Activated CD4-positive, alpha-beta memory T cell treated with anti-CD3 and anti-CD28 coated beads for 36 hours (primary cell): ENCODE results near the gene CACNA1A. TPM values are rescaled to one million over a fixed set of nuclear protein-coding genes. Genes with fewer than 3 reads are reported as not detected.

ENCODE experiments used
- CTCF ChIA-PET: fragments of 350-600 bp; sonication (Branson Sonifier 250); formaldehyde crosslinking; loops from one replicate; lab custom pipeline; 2021; ENCODE audit warnings: antibody characterized with exemption, inconsistent platforms; lab: Charles Lee
- POLR2A ChIA-PET: fragments of 350-600 bp; sonication (Branson Sonifier 250); formaldehyde crosslinking; loops from one replicate; lab custom pipeline; 2021; ENCODE audit warnings: antibody characterized with exemption; lab: Charles Lee
- DNase-seq: peaks from one replicate; pipeline ENCODE4 v3.0.0-alpha.2; 2020
- H3K27ac Mint-ChIP-seq: one replicate; pipeline ENCODE4 v1.8.0; 2021; ENCODE audit warnings: mixed read lengths
- H3K27me3 Mint-ChIP-seq: one replicate; pipeline ENCODE4 v1.8.0; 2021; ENCODE audit warnings: mixed read lengths
- H3K36me3 Mint-ChIP-seq: one replicate; pipeline ENCODE4 v1.8.0; 2021; ENCODE audit warnings: mixed read lengths
- H3K4me1 Mint-ChIP-seq: one replicate; pipeline ENCODE4 v1.8.0; 2021; ENCODE audit warnings: low read depth, mixed read lengths
- H3K4me3 Mint-ChIP-seq: one replicate; pipeline ENCODE4 v1.8.0; 2021; ENCODE audit warnings: mild to moderate bottlenecking, mixed read lengths
- H3K9me3 Mint-ChIP-seq: one replicate; pipeline ENCODE4 v1.8.0; 2021; ENCODE audit warnings: mixed read lengths
- intact Hi-C: fragments of 100-400 bp; cut with micrococcal nuclease; formaldehyde crosslinking; loops from one replicate; pipeline ENCODE4 v1.15.1; 2023
- total RNA-seq, 2 experiments: library from RNA; stranded (reverse); gene quantifications; one replicate each; pipeline ENCODE4 v1.2.3, GENCODE V29; 2021

CACNA1A gene
- total RNA-seq, 2 experiments from 2014 or later: 0.46 to 0.74 TPM

GRCh38 chr19:13353625-13354024, 152.7 kb downstream of the CACNA1A start:
- Mint-ChIP-seq H3K4me1 (no peaks in the 10 kb centered on the region), H3K9me3 (peaks cover 13% of the 10 kb centered on the region)

GRCh38 chr19:13350759-13351158, 155.5 kb downstream of the CACNA1A start:
- peaks cover 17% of the 10 kb centered on the region for H3K27me3 Mint-ChIP-seq
- DNase-seq: no peak
- H3K4me3 Mint-ChIP-seq: no peak overlapping the region
- intact Hi-C loops: no loop called here
- no peaks in the 10 kb centered on the region for H3K36me3 Mint-ChIP-seq
- peaks cover 13% of the 10 kb centered on the region for H3K9me3 Mint-ChIP-seq
- POLR2A ChIA-PET: no interaction called here
- no peak overlapping the region for H3K27ac Mint-ChIP-seq
- CTCF ChIA-PET: no interaction called here
- no peaks in the 10 kb centered on the region for H3K4me1 Mint-ChIP-seq

More at GRCh38 chr19:13353625-13354024, 152.7 kb downstream of the CACNA1A start:
- CTCF ChIA-PET: no interaction called here
- POLR2A ChIA-PET: no interaction called here
- H3K27ac Mint-ChIP-seq: no peak overlapping the region
- DNase-seq: no peak
- H3K4me3 Mint-ChIP-seq: no peak overlapping the region
- intact Hi-C loops: no loop called here
- no peaks in the 10 kb centered on the region for H3K36me3 Mint-ChIP-seq
- peaks cover 21% of the 10 kb centered on the region for H3K27me3 Mint-ChIP-seq

GRCh38 chr19:13350072-13350471, 156.2 kb downstream of the CACNA1A start:
- Mint-ChIP-seq H3K27ac (no peak overlapping the region), H3K4me3 (no peak overlapping the region), H3K36me3 (no peaks in the 10 kb centered on the region), H3K9me3 (peaks cover 13% of the 10 kb centered on the region), H3K27me3 (peaks cover 14% of the 10 kb centered on the region), H3K4me1 (no peaks in the 10 kb centered on the region)
- ChIA-PET POLR2A (no interaction called here), CTCF (interaction anchor here (0.7 to 1.5 kb wide), 2 partner anchors 72 to 73 kb away, joined by 3 read pairs; no protein-coding TSS in a partner anchor)
- no peak for DNase-seq
- intact Hi-C loops: no loop called here

- DNase-seq: no peak
- peaks cover 14% of the 10 kb centered on the region for H3K27me3 Mint-ChIP-seq
- H3K27ac Mint-ChIP-seq: no peak overlapping the region
- intact Hi-C loops: no loop called here
- peaks cover 16% of the 10 kb centered on the region for H3K9me3 Mint-ChIP-seq
- H3K4me1 Mint-ChIP-seq: no peaks in the 10 kb centered on the region
- H3K4me3 Mint-ChIP-seq: no peak overlapping the region
- ChIA-PET CTCF (no interaction called here), POLR2A (no interaction called here)
- H3K36me3 Mint-ChIP-seq: no peaks in the 10 kb centered on the region
Measured at GRCh38 chr19:13347367-13347766, 158.9 kb downstream of the CACNA1A start.

GRCh38 chr19:13343514-13343913, 162.8 kb downstream of the CACNA1A start:
- POLR2A ChIA-PET: no interaction called here
- Mint-ChIP-seq H3K4me1 (no peaks in the 10 kb centered on the region), H3K27me3 (peaks cover 27% of the 10 kb centered on the region), H3K4me3 (no peak overlapping the region), H3K9me3 (peaks cover 6% of the 10 kb centered on the region), H3K36me3 (no peaks in the 10 kb centered on the region), H3K27ac (no peak overlapping the region)
- CTCF ChIA-PET: no interaction called here
- DNase-seq: no peak
- intact Hi-C loops: no loop called here

- POLR2A ChIA-PET: no interaction called here
- H3K4me3 Mint-ChIP-seq: no peak overlapping the region
- no peak for DNase-seq
- no peak overlapping the region for H3K27ac Mint-ChIP-seq
- H3K9me3 Mint-ChIP-seq: peaks cover 6% of the 10 kb centered on the region
- CTCF ChIA-PET: no interaction called here
- no peaks in the 10 kb centered on the region for H3K4me1 Mint-ChIP-seq
- intact Hi-C loops: no loop called here
- no peaks in the 10 kb centered on the region for H3K36me3 Mint-ChIP-seq
- H3K27me3 Mint-ChIP-seq: peaks cover 30% of the 10 kb centered on the region
Measured at GRCh38 chr19:13342672-13343071, 163.6 kb downstream of the CACNA1A start.

GRCh38 chr19:13339869-13340268, 166.4 kb downstream of the CACNA1A start:
- intact Hi-C loops: no loop called here
- Mint-ChIP-seq H3K4me3 (no peak overlapping the region), H3K27me3 (peaks cover 27% of the 10 kb centered on the region), H3K4me1 (no peaks in the 10 kb centered on the region), H3K36me3 (no peaks in the 10 kb centered on the region), H3K27ac (no peak overlapping the region), H3K9me3 (peaks cover 6% of the 10 kb centered on the region)
- ChIA-PET CTCF (interaction anchor here (0.6 kb wide), 1 partner anchor 291 kb away, joined by 4 read pairs; no protein-coding TSS in a partner anchor), POLR2A (no interaction called here)
- no peak for DNase-seq

- intact Hi-C loops: no loop called here
- ChIA-PET CTCF (no interaction called here), POLR2A (no interaction called here)
- Mint-ChIP-seq H3K4me3 (no peak overlapping the region), H3K36me3 (no peaks in the 10 kb centered on the region), H3K27ac (no peak overlapping the region), H3K9me3 (peaks cover 1% of the 10 kb centered on the region), H3K4me1 (no peaks in the 10 kb centered on the region), H3K27me3 (peaks cover 29% of the 10 kb centered on the region)
- DNase-seq: no peak
Measured at GRCh38 chr19:13337181-13337580, 169.1 kb downstream of the CACNA1A start.

DNA sequence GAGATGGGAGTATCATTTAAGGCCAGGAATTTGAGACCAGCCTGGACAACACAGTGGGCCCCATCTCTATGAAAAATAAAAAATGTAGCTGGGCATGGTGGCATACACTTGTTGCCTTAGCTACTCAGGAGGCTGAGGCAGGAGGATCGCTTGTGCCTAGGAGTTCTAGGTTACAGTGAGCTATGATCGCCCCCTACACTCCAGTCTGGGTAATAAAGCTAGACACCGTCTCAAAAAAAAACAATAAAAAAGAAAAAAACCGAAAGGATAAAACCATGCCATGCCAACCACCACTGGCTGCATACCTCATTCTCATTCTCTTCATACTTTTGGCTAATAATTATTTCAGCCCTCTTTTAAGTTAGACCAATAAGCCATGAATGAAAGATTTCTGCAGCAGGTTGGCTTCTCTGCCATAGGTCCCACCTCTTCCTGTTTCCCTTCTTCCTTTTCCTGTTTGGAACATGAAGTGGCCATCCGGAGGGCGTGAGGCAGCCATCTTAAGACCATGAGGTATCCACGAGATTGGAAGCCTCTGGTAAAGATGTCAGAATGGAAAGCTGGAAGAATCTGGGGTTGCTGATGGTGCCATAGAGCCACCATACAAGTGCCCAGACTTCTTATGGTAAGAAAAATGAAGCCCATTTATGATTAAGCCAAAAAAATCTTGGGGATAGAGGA, 171.3 kb downstream of the CACNA1A start:
- H3K4me1 Mint-ChIP-seq: no peaks in the 10 kb centered on the region
- peaks cover 22% of the 10 kb centered on the region for H3K27me3 Mint-ChIP-seq
- POLR2A ChIA-PET: no interaction called here
- no peaks in the 10 kb centered on the region for H3K36me3 Mint-ChIP-seq
- H3K27ac Mint-ChIP-seq: no peak overlapping the region
- CTCF ChIA-PET: no interaction called here
- intact Hi-C loops: loop anchor here (2.0 kb wide), 1 partner anchor 58 kb away; no protein-coding TSS in a partner anchor
- no peak overlapping the region for H3K4me3 Mint-ChIP-seq
- no peaks in the 10 kb centered on the region for H3K9me3 Mint-ChIP-seq
- DNase-seq: no peak

DNA sequence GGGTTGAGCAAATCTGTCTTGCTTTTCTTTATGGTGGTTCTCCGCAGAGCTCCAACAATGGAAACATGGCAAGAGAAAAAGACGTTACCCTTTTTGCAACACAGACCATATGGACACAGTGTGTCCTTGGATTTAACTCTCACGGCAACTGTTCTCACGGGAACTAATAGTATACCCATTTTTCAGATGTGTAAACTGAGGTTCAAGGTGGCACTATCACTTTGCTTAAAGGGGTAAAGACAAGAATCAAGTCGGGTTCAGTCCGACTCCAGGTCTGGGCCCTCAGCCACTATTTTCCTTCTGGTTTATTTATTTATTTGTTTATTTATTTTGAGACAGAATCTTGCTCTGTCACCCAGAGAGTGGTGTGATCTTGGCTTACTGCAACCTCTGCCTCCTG, 176.0 kb downstream of the CACNA1A start:
- Mint-ChIP-seq H3K27ac (no peak overlapping the region), H3K27me3 (peaks cover 27% of the 10 kb centered on the region), H3K9me3 (no peaks in the 10 kb centered on the region), H3K36me3 (no peaks in the 10 kb centered on the region), H3K4me1 (no peaks in the 10 kb centered on the region), H3K4me3 (no peak overlapping the region)
- intact Hi-C loops: no loop called here
- CTCF ChIA-PET: no interaction called here
- DNase-seq: no peak
- POLR2A ChIA-PET: no interaction called here

- POLR2A ChIA-PET: no interaction called here
- Mint-ChIP-seq H3K27ac (no peak overlapping the region), H3K4me1 (no peaks in the 10 kb centered on the region), H3K36me3 (no peaks in the 10 kb centered on the region), H3K27me3 (peaks cover 26% of the 10 kb centered on the region), H3K9me3 (no peaks in the 10 kb centered on the region), H3K4me3 (no peak overlapping the region)
- CTCF ChIA-PET: no interaction called here
- DNase-seq: no peak
- intact Hi-C loops: no loop called here
Measured at GRCh38 chr19:13329766-13330165, 176.5 kb downstream of the CACNA1A start.

DNA sequence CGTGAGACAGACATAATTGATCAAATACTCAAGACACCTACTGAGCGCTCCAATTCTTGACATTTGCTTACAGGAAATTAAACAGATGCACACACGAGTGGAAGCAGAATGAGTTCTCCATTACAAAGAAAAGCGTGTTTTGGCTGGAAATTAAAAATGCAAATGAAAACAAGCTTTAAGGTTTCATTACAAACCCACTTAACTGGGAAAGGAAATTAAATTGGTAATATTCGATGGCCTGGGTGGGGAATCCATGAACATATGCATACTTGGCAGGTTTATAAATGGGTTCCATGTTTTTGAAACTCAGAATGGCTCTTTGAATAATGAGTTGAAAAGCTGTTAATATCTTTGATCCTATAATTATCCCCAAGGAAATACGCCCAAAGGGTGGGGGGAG, 178.0 kb downstream of the CACNA1A start:
- Mint-ChIP-seq H3K27me3 (peaks cover 19% of the 10 kb centered on the region), H3K9me3 (no peaks in the 10 kb centered on the region), H3K27ac (no peak overlapping the region), H3K36me3 (no peaks in the 10 kb centered on the region), H3K4me3 (no peak overlapping the region), H3K4me1 (no peaks in the 10 kb centered on the region)
- ChIA-PET POLR2A (no interaction called here), CTCF (no interaction called here)
- no peak for DNase-seq
- intact Hi-C loops: no loop called here

DNA sequence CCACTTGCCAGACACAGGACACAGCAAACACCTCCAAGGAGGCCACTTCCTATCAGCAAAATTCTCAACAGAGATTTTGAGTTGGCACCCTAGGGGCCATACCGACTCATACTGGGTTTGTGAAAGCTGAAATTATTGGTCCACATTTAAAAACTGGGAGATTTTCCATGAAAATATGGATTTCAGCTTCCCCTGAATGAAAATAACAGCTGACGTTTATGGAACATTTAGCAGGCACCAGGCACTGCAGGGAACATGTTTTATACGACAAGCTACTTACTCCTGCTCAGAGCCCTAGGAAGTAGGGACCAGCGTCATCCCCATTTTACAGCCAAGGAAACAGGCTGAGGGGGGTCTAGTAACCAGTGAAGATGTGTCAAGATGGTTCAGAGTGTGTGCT, 186.8 kb downstream of the CACNA1A start:
- ChIA-PET POLR2A (no interaction called here), CTCF (no interaction called here)
- no peak for DNase-seq
- intact Hi-C loops: no loop called here
- Mint-ChIP-seq H3K4me1 (no peaks in the 10 kb centered on the region), H3K27ac (no peak overlapping the region), H3K36me3 (no peaks in the 10 kb centered on the region), H3K4me3 (no peak overlapping the region), H3K27me3 (peaks cover 17% of the 10 kb centered on the region), H3K9me3 (peaks cover 8% of the 10 kb centered on the region)
